Measurements from ENCODE around the gene DRAXIN.

The DRAXIN gene

GRCh38 chr1:11759791-11760190, 68.3 kb downstream of the DRAXIN start:
- no peak for FAIRE-seq
- DNase-seq (ENCODE audit: low spot score), result no peak

- DNase-seq (ENCODE audit: low spot score), result no peak
- no peak for FAIRE-seq
Measured at GRCh38 chr1:11761285-11761684, 69.8 kb downstream of the DRAXIN start.

- DNase-seq (ENCODE audit: low spot score), result no peak
- no peak for FAIRE-seq
Measured at GRCh38 chr1:11761988-11762406, 70.5 kb downstream of the DRAXIN start, which contains the start of gene C1orf167. C1orf167 (plus strand) TSS chr1:11762193; CDS start chr1:11764401, 2,208 bp downstream.

- FAIRE-seq (no peak), DNase-seq (ENCODE audit: low spot score) (no peak)
Measured at GRCh38 chr1:11764115-11764514, 72.6 kb downstream of the DRAXIN start.

GRCh38 chr1:11764519-11764918, 73.0 kb downstream of the DRAXIN start:
- DNase-seq (ENCODE audit: low spot score) (no peak), FAIRE-seq (no peak)

GRCh38 chr1:11765661-11766428, 74.3 kb downstream of the DRAXIN start:
- DNase-seq (ENCODE audit: low spot score) (no peak), FAIRE-seq (no peak)

GRCh38 chr1:11766429-11766776, 74.9 kb downstream of the DRAXIN start:
- no peak for FAIRE-seq

GRCh38 chr1:11767922-11768704, 76.6 kb downstream of the DRAXIN start:
- FAIRE-seq (no peak), DNase-seq (ENCODE audit: low spot score) (no peak)

More at GRCh38 chr1:11766429-11766776, 74.9 kb downstream of the DRAXIN start:
- no peak for DNase-seq (ENCODE audit: low spot score)

- DNase-seq (ENCODE audit: low spot score), result no peak
- no peak for FAIRE-seq
Measured at GRCh38 chr1:11768821-11769220, 77.3 kb downstream of the DRAXIN start.

- FAIRE-seq (no peak), DNase-seq (ENCODE audit: low spot score) (no peak)
Measured at GRCh38 chr1:11769274-11769673, 77.8 kb downstream of the DRAXIN start.

GRCh38 chr1:11770011-11770410, 78.5 kb downstream of the DRAXIN start:
- DNase-seq (ENCODE audit: low spot score), result no peak
- FAIRE-seq, result no peak

GRCh38 chr1:11771481-11772043, 80.1 kb downstream of the DRAXIN start:
- DNase-seq (ENCODE audit: low spot score) (no peak), FAIRE-seq (no peak)

GRCh38 chr1:11772458-11772857, 80.9 kb downstream of the DRAXIN start:
- no peak for FAIRE-seq
- DNase-seq (ENCODE audit: low spot score), result no peak

GRCh38 chr1:11774753-11775152, 83.2 kb downstream of the DRAXIN start:
- FAIRE-seq (no peak), DNase-seq (ENCODE audit: low spot score) (no peak)

Data from RCC 7860 (cell line).